Activated CD8-positive, alpha-beta memory T cell treated with anti-CD3 and anti-CD28 coated beads, Interleukin-2, amount 50 U/mL, for 24 hours (primary cell): ENCODE data around the gene MCCD1.
"Not testable (repeated sequence)": the region's sequence is repeated elsewhere in the genome, so short reads cannot be mapped to it uniquely, and the experiment has no call there.

Source experiments
- DNase-seq: peaks from one replicate; pipeline ENCODE4 v3.0.0-alpha.2; 2020; ENCODE audit errors: extremely low read depth

Gene MCCD1

GRCh38 chr6:31528821-31529328, at the start of gene MCCD1:
Gene MCCD1 (plus strand): TSS chr6:31528962. CDS start chr6:31529015, 53 bp downstream.
- no peak for DNase-seq

GRCh38 chr6:31479151-31479932, 49.4 kb upstream of the MCCD1 start:
- no peak for DNase-seq

- DNase-seq, result no peak
These were observed 48.7 kb upstream of the MCCD1 start for GRCh38 chr6:31479933-31480535.

GRCh38 chr6:31480574-31480973, 48.2 kb upstream of the MCCD1 start:
- no peak for DNase-seq

GRCh38 chr6:31483392-31483791, 45.4 kb upstream of the MCCD1 start:
- DNase-seq, result no peak

- DNase-seq, result no peak
These were observed 43.7 kb upstream of the MCCD1 start for GRCh38 chr6:31485055-31485454.

- not testable (repeated sequence) for DNase-seq
These were observed 42.5 kb upstream of the MCCD1 start for GRCh38 chr6:31486065-31486837.

- not testable (repeated sequence) for DNase-seq
These were observed 41.1 kb upstream of the MCCD1 start for GRCh38 chr6:31487674-31488073.

GRCh38 chr6:31489086-31489485, 39.7 kb upstream of the MCCD1 start:
- DNase-seq, result no peak

GRCh38 chr6:31490115-31490873, 38.5 kb upstream of the MCCD1 start:
- DNase-seq, result no peak

GRCh38 chr6:31493550-31493874, 35.2 kb upstream of the MCCD1 start:
- DNase-seq, result not testable (repeated sequence)

- DNase-seq, result peak; percentile 48
These were observed 34.7 kb upstream of the MCCD1 start for GRCh38 chr6:31493875-31494694.

GRCh38 chr6:31495580-31495979, 33.2 kb upstream of the MCCD1 start:
- no peak for DNase-seq

GRCh38 chr6:31496826-31497225, 31.9 kb upstream of the MCCD1 start:
- not testable (repeated sequence) for DNase-seq

- peak; percentile 78 for DNase-seq
These were observed 31.0 kb upstream of the MCCD1 start, which contains the start of gene MICB for GRCh38 chr6:31497531-31498476. Gene MICB (plus strand): TSS chr6:31498145. CDS start chr6:31498194, 49 bp downstream.

GRCh38 chr6:31498748-31499147, 30.0 kb upstream of the MCCD1 start:
- no peak for DNase-seq

GRCh38 chr6:31499648-31500047, 29.1 kb upstream of the MCCD1 start:
- not testable (repeated sequence) for DNase-seq

- no peak for DNase-seq
These were observed 26.2 kb upstream of the MCCD1 start for GRCh38 chr6:31502586-31502985.

GRCh38 chr6:31509036-31509435, 19.7 kb upstream of the MCCD1 start:
- DNase-seq, result not testable (repeated sequence)

- no peak for DNase-seq
These were observed 18.8 kb upstream of the MCCD1 start for GRCh38 chr6:31510007-31510406.
